SK-N-SH treated with all-trans-retinoic acid at 6 μM for 48 hours (cell line): ENCODE measurements around the gene RRM1.

Source experiments
- ATAC-seq: fragments of 200-7000 bp; cut with Tn5 transposase; 3 replicates; pipeline ENCODE4 v1.9.1; 2020; ENCODE audit warnings: mild to moderate bottlenecking, moderate library complexity
- BACH2 ChIP-seq: fragments of 250-450 bp; sonication (Bioruptor Pico); IDR thresholded peaks from 2 replicates; pipeline ENCODE4 v1.9.0; 2021; ENCODE audit warnings: mild to moderate bottlenecking, borderline replicate concordance
- CREB5 ChIP-seq: fragments of 250-450 bp; sonication (Bioruptor Pico); IDR thresholded peaks from 2 replicates; pipeline ENCODE4 v1.5.1; 2020; ENCODE audit warnings: low read depth, mild to moderate bottlenecking, moderate library complexity
- CSDC2 ChIP-seq: fragments of 250-450 bp; sonication (Bioruptor Pico); IDR thresholded peaks from 2 replicates; pipeline ENCODE4 v1.5.0; 2020; ENCODE audit warnings: mild to moderate bottlenecking, moderate library complexity
- ESRRG ChIP-seq: fragments of 250-450 bp; sonication (Bioruptor Pico); IDR thresholded peaks from 2 replicates; pipeline ENCODE4 v1.6.1; 2021; ENCODE audit warnings: mild to moderate bottlenecking
- GLIS3 ChIP-seq: fragments of 250-450 bp; sonication (Bioruptor Pico); IDR thresholded peaks from 2 replicates; pipeline ENCODE4 v1.5.0; 2020; ENCODE audit warnings: mild to moderate bottlenecking, moderate library complexity
- ISL1 ChIP-seq: fragments of 250-450 bp; sonication (Bioruptor Pico); IDR thresholded peaks from 2 replicates; pipeline ENCODE4 v2.1.2; 2022; ENCODE audit warnings: mild to moderate bottlenecking, moderate library complexity
- OSR1 ChIP-seq: fragments of 250-450 bp; sonication (Bioruptor Pico); IDR thresholded peaks from 2 replicates; pipeline ENCODE4 v1.8.0; 2022; ENCODE audit warnings: moderate library complexity, mild to moderate bottlenecking, inconsistent platforms
- POU6F1 ChIP-seq: fragments of 250-450 bp; sonication (Bioruptor Pico); IDR thresholded peaks from 2 replicates; pipeline ENCODE4 v1.8.0; 2021; ENCODE audit warnings: low read depth, mild to moderate bottlenecking, moderate library complexity, borderline replicate concordance
- PPARA ChIP-seq: fragments of 250-450 bp; sonication (Bioruptor Pico); IDR thresholded peaks from 2 replicates; pipeline ENCODE4 v1.5.0; 2020; ENCODE audit warnings: mild to moderate bottlenecking, borderline replicate concordance
- RARB ChIP-seq: fragments of 250-450 bp; sonication (Bioruptor Pico); IDR thresholded peaks from 2 replicates; pipeline ENCODE4 v1.8.0; 2021; ENCODE audit warnings: mild to moderate bottlenecking, moderate library complexity
- SNAI2 ChIP-seq: fragments of 250-450 bp; sonication (Bioruptor Pico); IDR thresholded peaks from 2 replicates; pipeline ENCODE4 v1.5.0; 2020; ENCODE audit warnings: mild to moderate bottlenecking, moderate library complexity
- TCF4 ChIP-seq: fragments of 250-450 bp; sonication (Bioruptor Pico); IDR thresholded peaks from 2 replicates; pipeline ENCODE4 v1.8.0; 2021; ENCODE audit warnings: mild to moderate bottlenecking, moderate library complexity, borderline replicate concordance
- TOX ChIP-seq: fragments of 250-450 bp; sonication (Bioruptor Pico); IDR thresholded peaks from 2 replicates; pipeline ENCODE4 v1.8.0; 2021; ENCODE audit warnings: mild to moderate bottlenecking, moderate library complexity, borderline replicate concordance
- TSHZ2 ChIP-seq: fragments of 250-450 bp; sonication (Bioruptor Pico); IDR thresholded peaks from 2 replicates; pipeline ENCODE4 v1.5.0; 2020; ENCODE audit warnings: mild to moderate bottlenecking, moderate library complexity
- ZC3H10 ChIP-seq: fragments of 250-450 bp; sonication (Bioruptor Pico); IDR thresholded peaks from 2 replicates; pipeline ENCODE4 v1.5.1; 2021; ENCODE audit warnings: mild to moderate bottlenecking, moderate library complexity
- ZFP3 ChIP-seq: fragments of 250-450 bp; sonication (Bioruptor Pico); IDR thresholded peaks from 2 replicates; pipeline ENCODE4 v1.5.0; 2020; ENCODE audit warnings: mild to moderate bottlenecking, moderate library complexity
- ZFP30 ChIP-seq: fragments of 450-650 bp; formaldehyde crosslinking; IDR thresholded peaks from 2 replicates; pipeline ENCODE4 v1.5.0; 2022; ENCODE audit warnings: mild to moderate bottlenecking, moderate library complexity
- ZNF565 ChIP-seq: fragments of 450-650 bp; formaldehyde crosslinking; conservative IDR thresholded peaks from 2 replicates; pipeline ENCODE4 v1.5.0; 2020; ENCODE audit warnings: low read depth, mild to moderate bottlenecking, moderate library complexity
- ZNF70 ChIP-seq: fragments of 450-650 bp; formaldehyde crosslinking; IDR thresholded peaks from 2 replicates; pipeline ENCODE4 v1.5.0; 2020; ENCODE audit warnings: mild to moderate bottlenecking, moderate library complexity
- ZNF8 ChIP-seq: fragments of 450-650 bp; formaldehyde crosslinking; IDR thresholded peaks from 2 replicates; pipeline ENCODE4 v1.5.0; 2020; ENCODE audit warnings: mild to moderate bottlenecking, moderate library complexity
- TF ChIP-seq, protein P1 (sequence below): fragments of 250-450 bp; sonication (Bioruptor Pico); IDR thresholded peaks from 2 replicates; pipeline ENCODE4 v1.8.0; 2020; ENCODE audit warnings: mild to moderate bottlenecking, moderate library complexity, borderline replicate concordance
- TF ChIP-seq, protein P2 (sequence below): fragments of 250-450 bp; sonication (Bioruptor Pico); IDR thresholded peaks from 2 replicates; pipeline ENCODE4 v1.5.1; 2021; ENCODE audit warnings: mild to moderate bottlenecking, moderate library complexity

Gene RRM1

GRCh38 chr11:4061700-4062099, 32.9 kb upstream of the RRM1 start:
- ATAC-seq, result no peak
- peak; percentile 66 for TF ChIP-seq ISL1 (CRISPR knock-in tag)
- no peak for TF ChIP-seq ZC3H10 (CRISPR knock-in tag)
- TF ChIP-seq, protein P1, sequence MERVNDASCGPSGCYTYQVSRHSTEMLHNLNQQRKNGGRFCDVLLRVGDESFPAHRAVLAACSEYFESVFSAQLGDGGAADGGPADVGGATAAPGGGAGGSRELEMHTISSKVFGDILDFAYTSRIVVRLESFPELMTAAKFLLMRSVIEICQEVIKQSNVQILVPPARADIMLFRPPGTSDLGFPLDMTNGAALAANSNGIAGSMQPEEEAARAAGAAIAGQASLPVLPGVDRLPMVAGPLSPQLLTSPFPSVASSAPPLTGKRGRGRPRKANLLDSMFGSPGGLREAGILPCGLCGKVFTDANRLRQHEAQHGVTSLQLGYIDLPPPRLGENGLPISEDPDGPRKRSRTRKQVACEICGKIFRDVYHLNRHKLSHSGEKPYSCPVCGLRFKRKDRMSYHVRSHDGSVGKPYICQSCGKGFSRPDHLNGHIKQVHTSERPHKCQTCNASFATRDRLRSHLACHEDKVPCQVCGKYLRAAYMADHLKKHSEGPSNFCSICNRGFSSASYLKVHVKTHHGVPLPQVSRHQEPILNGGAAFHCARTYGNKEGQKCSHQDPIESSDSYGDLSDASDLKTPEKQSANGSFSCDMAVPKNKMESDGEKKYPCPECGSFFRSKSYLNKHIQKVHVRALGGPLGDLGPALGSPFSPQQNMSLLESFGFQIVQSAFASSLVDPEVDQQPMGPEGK (CRISPR knock-in tag), result no peak
- TF ChIP-seq ZNF70 (CRISPR knock-in tag), result no peak
- no peak for TF ChIP-seq PPARA (CRISPR knock-in tag)
- no peak for TF ChIP-seq POU6F1 (CRISPR knock-in tag)
- no peak for TF ChIP-seq GLIS3 (CRISPR knock-in tag)
- no peak for TF ChIP-seq ZNF565 (CRISPR knock-in tag)
- TF ChIP-seq CREB5, result no peak
- no peak for TF ChIP-seq RARB (CRISPR knock-in tag)
- no peak for TF ChIP-seq CSDC2 (CRISPR knock-in tag)
- TF ChIP-seq TOX (CRISPR knock-in tag), result peak; percentile 47; the same call in 1 of the 2 replicates
- TF ChIP-seq BACH2 (CRISPR knock-in tag), result no peak
- TF ChIP-seq TCF4 (CRISPR knock-in tag), result peak; percentile 52
- no peak for TF ChIP-seq TSHZ2 (CRISPR knock-in tag)
- no peak for TF ChIP-seq ESRRG (CRISPR knock-in tag)
- TF ChIP-seq, protein P2, sequence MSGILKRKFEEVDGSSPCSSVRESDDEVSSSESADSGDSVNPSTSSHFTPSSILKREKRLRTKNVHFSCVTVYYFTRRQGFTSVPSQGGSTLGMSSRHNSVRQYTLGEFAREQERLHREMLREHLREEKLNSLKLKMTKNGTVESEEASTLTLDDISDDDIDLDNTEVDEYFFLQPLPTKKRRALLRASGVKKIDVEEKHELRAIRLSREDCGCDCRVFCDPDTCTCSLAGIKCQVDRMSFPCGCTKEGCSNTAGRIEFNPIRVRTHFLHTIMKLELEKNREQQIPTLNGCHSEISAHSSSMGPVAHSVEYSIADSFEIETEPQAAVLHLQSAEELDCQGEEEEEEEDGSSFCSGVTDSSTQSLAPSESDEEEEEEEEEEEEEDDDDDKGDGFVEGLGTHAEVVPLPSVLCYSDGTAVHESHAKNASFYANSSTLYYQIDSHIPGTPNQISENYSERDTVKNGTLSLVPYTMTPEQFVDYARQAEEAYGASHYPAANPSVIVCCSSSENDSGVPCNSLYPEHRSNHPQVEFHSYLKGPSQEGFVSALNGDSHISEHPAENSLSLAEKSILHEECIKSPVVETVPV, result no peak
- TF ChIP-seq ZNF8 (CRISPR knock-in tag), result no peak
- no peak for TF ChIP-seq OSR1
- TF ChIP-seq ZFP3 (CRISPR knock-in tag), result no peak

GRCh38 chr11:4063348-4063747, 31.3 kb upstream of the RRM1 start:
- ATAC-seq, result no peak
- TF ChIP-seq CREB5 (no peak), ZFP3 (CRISPR knock-in tag) (no peak), ZNF565 (CRISPR knock-in tag) (no peak), ZC3H10 (CRISPR knock-in tag) (no peak), TCF4 (CRISPR knock-in tag) (no peak), ESRRG (CRISPR knock-in tag) (no peak), SNAI2 (CRISPR knock-in tag) (no peak), CSDC2 (CRISPR knock-in tag) (no peak), OSR1 (no peak), ZFP30 (CRISPR knock-in tag) (no peak), POU6F1 (CRISPR knock-in tag) (no peak), RARB (CRISPR knock-in tag) (no peak), TSHZ2 (CRISPR knock-in tag) (no peak), GLIS3 (CRISPR knock-in tag) (no peak)
